ENCODE measurements around the gene GSK3A. TPM values are rescaled to one million over a fixed set of nuclear protein-coding genes. Genes with fewer than 3 reads are reported as not detected.
"Not testable (repeated sequence)": the region's sequence is repeated elsewhere in the genome, so short reads cannot be mapped to it uniquely, and the experiment has no call there.

Gene GSK3A
- total RNA-seq, 4 donors from 2014 or later: 31.4 to 44.1 (median 41.0) TPM

DNA sequence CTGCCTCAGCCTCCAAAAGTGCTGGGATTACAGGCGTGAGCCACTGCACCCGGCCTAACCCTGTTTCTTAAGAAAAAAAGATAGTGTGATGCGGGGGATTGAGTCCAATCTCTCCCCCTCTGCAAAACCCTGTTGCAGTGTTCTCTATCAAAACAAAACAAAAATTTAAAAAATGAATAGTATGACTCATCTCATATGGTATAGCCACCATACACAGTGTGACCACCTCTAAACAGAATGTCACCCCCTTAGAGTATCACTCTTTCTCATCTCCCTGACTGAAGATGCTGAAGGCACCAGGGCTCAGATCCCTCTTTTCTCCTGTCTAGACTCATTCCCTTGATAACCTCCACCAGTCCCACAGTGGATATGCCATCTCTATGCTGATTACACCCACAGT lies 19.4 kb upstream of the GSK3A start:
- Histone ChIP-seq H3K9me3 (no peaks in the 10 kb centered on the region), H3K4me3 (no peak overlapping the region), H3K36me3 (no peaks in the 10 kb centered on the region), H3K27me3 (no peaks in the 10 kb centered on the region), H3K4me1 (peaks cover 0 to under 1% (median 0%) of the 10 kb centered on the region in 4 donors), H3K27ac (no peak overlapping the region)
- DNase-seq: no peak
- TF ChIP-seq, protein P1, sequence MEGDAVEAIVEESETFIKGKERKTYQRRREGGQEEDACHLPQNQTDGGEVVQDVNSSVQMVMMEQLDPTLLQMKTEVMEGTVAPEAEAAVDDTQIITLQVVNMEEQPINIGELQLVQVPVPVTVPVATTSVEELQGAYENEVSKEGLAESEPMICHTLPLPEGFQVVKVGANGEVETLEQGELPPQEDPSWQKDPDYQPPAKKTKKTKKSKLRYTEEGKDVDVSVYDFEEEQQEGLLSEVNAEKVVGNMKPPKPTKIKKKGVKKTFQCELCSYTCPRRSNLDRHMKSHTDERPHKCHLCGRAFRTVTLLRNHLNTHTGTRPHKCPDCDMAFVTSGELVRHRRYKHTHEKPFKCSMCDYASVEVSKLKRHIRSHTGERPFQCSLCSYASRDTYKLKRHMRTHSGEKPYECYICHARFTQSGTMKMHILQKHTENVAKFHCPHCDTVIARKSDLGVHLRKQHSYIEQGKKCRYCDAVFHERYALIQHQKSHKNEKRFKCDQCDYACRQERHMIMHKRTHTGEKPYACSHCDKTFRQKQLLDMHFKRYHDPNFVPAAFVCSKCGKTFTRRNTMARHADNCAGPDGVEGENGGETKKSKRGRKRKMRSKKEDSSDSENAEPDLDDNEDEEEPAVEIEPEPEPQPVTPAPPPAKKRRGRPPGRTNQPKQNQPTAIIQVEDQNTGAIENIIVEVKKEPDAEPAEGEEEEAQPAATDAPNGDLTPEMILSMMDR (IDR thresholded peaks at IDR 0.05): no peak
- TF ChIP-seq POLR2A (IDR thresholded peaks at IDR 0.05): no peak

DNA sequence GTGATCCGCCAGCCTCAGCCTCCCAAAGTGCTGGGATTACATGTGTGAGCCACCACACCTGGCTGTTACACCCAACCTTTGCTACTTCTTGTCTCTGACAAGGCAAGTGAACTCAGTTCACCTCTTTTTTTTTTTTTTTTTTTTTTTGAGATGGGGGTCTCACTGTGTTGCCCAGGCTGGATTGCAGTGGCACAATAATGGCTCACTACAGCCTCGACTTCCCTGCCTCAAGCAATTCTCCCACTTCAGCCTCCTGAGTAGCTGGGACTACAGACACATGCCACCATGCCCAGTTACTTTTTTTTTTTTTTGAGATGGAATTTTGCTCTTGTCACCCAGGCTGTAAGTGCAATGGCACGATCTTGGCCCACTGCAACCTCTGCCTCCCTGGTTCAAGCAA lies 15.4 kb upstream of the GSK3A start:
- H3K9me3 ChIP-seq, DNase-seq, H3K36me3 ChIP-seq, H3K27me3 ChIP-seq, H3K27ac ChIP-seq, H3K4me3 ChIP-seq: not testable (repeated sequence)
- peaks cover 0 to 18% (median 6%) of the 10 kb centered on the region in 4 donors for H3K4me1 ChIP-seq

DNA sequence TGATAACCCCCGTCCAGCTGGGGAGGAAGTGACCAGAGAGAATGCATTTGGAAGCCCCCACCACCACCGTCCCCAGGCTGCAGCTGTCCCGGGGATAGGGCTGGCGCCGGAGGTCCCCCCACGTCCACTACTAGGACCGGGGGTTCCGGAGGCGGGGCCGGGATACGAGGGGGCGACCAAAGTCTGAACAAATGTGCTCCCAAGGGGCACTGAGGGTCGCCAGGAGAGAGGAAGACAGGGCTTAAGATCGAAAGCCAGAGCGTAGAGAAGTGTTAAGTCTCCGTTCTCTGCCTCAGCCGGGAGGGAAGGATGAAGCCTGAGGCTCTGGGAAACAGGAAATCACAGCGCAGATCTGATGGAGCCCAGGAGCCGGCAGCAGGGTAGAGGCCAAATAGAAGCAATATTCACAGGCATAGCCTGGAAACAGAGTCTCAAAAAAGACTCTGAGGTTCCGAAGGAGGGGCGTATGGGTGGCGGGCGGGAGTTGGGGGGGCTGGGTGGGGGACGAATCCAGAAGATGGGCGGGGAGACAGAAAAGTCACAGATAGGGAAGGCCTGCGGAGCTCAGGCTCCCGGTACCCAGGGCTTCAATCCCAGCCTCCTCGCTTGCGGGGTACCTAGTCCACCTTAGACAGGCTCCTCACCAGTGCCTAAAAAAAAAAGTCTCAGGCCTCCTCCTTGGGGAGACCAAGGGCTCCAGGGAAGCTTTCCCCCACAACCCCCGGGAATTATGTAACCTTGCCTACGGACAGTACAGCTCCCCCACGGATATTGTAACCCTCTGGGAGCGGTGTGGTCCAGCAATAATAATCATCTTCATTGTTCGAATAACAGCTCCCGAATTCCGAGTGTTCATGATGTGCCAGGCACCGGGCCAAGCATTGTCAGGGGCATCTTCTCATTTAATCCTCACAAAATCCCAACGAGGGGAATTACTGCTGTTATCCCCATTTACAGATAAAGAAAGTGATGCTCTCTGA lies 13.7 kb upstream of the GSK3A start:
- no peaks in the 10 kb centered on the region for H3K27me3 ChIP-seq
- H3K4me3 ChIP-seq: peak overlapping the region; percentile 72 to 98 (median 84)
- H3K4me1 ChIP-seq: peaks cover 5 to 36% (median 16%) of the 10 kb centered on the region in 4 donors
- peak overlapping the region; percentile 99 to 100 (median 100) for H3K27ac ChIP-seq
- TF ChIP-seq, protein P1 (IDR thresholded peaks at IDR 0.05): no peak
- TF ChIP-seq POLR2A (IDR thresholded peaks at IDR 0.05): no peak
- no peaks in the 10 kb centered on the region for H3K36me3 ChIP-seq
- H3K9me3 ChIP-seq: no peaks in the 10 kb centered on the region
- peak in 1 of 3 donors; percentile 64 for DNase-seq

DNA sequence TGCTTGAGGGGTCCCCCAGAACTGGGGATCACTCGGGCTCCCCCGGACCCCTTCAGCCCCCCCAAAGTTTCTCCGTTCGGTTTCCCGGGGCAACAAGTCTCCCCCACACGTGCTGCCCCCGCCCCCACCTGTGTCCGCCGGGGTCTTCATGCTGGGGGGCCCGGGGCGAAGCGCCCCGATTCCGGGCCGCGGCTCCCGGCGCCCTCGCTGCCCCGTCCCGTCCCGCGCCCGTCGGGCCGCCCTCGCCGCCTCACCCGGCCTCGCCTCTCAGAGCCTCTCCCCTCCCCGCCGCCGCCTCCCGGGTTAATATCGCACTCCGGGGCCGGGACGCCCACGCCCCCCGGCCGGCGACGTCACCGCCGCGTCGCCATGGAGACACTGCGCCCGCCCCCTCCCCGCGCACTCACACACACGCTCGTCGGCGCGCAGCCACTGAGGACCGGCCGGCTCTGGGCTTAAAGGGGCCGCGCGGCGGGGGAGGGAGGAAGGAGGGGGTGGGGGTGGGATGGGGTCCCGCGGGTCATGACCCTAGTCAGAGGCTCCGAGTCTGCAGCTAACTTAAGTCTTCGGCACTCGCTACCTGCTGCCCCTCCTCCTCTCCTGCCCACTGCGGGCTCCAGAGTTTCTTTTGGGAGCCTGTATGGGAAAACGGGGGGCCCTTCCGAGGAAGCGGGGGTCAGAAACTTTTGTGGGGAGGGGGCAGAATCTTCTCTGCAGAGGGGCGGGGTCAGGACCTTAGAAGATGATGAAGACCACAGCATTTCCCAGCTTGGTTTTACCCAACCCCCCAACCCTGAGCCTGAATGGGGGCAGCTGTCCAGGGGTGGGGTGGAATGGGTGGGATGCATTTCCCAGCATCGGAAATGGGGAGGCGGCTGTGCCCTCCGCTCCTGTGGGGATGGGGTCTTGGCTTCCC lies 12.7 kb upstream of the GSK3A start, which contains the start of gene ERF:
TSS of gene ERF (minus strand) at position 279 of the 916 bp plus-strand sequence. CDS start at position 150, 129 bp downstream.
- Histone ChIP-seq H3K36me3 (peaks cover 0 to 7% (median 0%) of the 10 kb centered on the region in 3 donors), H3K9me3 (no peaks in the 10 kb centered on the region), H3K4me3 (peak within 1 kb of the TSS; percentile 72 to 98 (median 84)), H3K27ac (peak within 1 kb of the TSS; percentile 99 to 100 (median 100)), H3K4me1 (peaks cover 5 to 45% (median 16%) of the 10 kb centered on the region in 4 donors), H3K27me3 (no peaks in the 10 kb centered on the region)
- peak; percentile 95 to 99 for TF ChIP-seq POLR2A (IDR thresholded peaks at IDR 0.05)
- TF ChIP-seq, protein P1 (IDR thresholded peaks at IDR 0.05): no peak
- DNase-seq: peak; percentile 95 to 98 (median 97)

DNA sequence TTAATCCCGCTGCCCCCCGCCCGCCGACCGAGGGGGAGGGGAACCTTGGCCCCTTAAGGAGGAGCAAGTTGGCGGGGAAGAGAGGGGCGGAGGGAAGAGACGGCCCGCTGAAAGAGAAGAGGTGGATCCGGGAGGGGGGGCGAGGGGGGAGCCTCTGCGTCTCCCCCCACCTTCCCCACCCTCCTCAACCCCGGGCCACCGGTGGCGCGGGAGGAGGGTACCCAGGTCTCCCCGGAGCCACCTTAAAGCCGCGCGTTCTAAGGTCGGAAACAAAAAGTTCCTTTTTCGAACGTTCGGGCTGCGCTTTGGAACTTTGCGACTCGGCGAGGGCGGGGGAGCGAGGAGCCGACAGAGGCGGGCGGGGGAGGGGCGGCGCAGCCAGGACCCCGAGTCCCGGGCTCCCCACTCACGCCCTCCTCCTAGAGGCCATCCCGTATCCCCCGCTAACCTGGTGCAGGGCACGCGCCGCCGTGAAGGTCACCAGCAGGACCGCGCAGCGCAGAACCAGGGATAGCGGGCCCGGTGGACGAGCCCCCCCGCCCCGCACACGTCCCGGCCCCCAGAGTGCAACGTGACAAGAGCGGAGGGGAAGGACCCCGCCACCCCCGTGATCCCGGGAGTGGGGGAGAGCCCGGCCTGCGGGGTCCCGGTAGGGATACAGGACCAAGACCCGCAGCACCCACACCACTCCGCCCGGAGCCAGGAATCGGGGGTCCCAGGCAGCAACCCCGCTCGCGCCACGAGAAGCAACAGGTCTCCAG lies 11.9 kb upstream of the GSK3A start:
- peaks cover 0 to 15% (median 0%) of the 10 kb centered on the region in 3 donors for H3K36me3 ChIP-seq
- H3K4me3 ChIP-seq: peak overlapping the region; percentile 72 to 98 (median 84)
- H3K27me3 ChIP-seq: no peaks in the 10 kb centered on the region
- peak overlapping the region; percentile 99 to 100 (median 100) for H3K27ac ChIP-seq
- H3K9me3 ChIP-seq: no peaks in the 10 kb centered on the region
- peak in 1 of 2 donors; percentile 34 for TF ChIP-seq POLR2A (IDR thresholded peaks at IDR 0.05)
- TF ChIP-seq, protein P1 (IDR thresholded peaks at IDR 0.05): no peak
- peak; percentile 87 to 95 (median 91) for DNase-seq
- peaks cover 5 to 49% (median 16%) of the 10 kb centered on the region in 4 donors for H3K4me1 ChIP-seq

Data from Peyer's patch (tissue), 4 donors.